Thoracic aorta endothelial cell (primary cell): Measurements from ENCODE around the gene TAPBPL. TPM values are rescaled to one million over a fixed set of nuclear protein-coding genes. Genes with fewer than 3 reads are reported as not detected.

ENCODE experiments used
- total RNA-seq: library from RNA; depleted of rRNA; stranded (reverse); fragments of >200 nt; gene quantifications from 2 replicates; pipeline ENCODE4 v1.2.3, GENCODE V29; 2012

The TAPBPL gene
- total RNA-seq: 5.5 and 8.3 TPM in 2 replicates

DNA sequence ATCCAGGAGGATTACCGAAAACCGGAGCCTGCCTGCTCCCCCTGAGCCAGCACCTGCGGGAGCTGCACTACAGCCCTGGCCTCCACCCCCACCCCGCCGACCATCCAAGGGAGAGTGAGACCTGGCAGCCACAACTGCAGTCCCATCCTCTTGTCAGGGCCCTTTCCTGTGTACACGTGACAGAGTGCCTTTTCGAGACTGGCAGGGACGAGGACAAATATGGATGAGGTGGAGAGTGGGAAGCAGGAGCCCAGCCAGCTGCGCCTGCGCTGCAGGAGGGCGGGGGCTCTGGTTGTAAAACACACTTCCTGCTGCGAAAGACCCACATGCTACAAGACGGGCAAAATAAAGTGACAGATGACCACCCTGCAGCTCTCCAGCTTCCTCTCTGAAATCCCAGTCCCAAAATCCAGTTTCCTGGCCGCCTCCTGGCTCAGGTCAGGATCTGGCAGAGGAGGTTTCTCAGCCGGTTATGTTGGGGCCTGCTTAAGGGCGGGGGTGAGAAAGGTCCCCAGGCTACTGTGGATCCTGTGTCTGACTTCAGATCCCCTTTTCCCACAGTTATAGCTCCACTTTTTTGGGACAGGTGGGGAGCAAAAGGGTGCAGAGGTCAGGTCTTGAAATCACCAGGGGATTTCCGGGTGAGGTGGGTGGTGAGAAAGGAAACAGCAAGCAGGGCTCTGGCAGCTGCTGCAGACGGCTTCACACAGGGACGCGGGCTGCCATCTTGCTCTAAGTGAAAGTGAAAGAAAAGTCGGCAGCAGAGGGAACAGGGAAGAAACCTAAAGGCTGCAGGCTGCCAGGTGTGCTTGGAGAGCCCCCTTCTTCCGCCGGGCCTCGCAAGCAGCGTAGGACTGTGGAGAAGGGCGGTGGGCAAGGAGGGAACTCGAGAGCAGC is at the start of gene TAPBPL:
Gene TAPBPL, plus strand, starts transcription at position 695 of the 897 bp plus-strand sequence. CDS start 207 bp downstream, outside the sequence.

GRCh38 chr12:6444704-6445688 is 6.8 kb upstream of the TAPBPL start, which contains the start of gene CD27:
Gene CD27 (plus strand): TSS chr12:6444955. CDS start chr12:6445096, 141 bp downstream.

GRCh38 chr12:6470375-6471163 is 18.7 kb downstream of the TAPBPL start, which contains the start of gene VAMP1:
Gene VAMP1 (minus strand): TSS chr12:6470677. CDS start chr12:6470531, 146 bp downstream.

DNA sequence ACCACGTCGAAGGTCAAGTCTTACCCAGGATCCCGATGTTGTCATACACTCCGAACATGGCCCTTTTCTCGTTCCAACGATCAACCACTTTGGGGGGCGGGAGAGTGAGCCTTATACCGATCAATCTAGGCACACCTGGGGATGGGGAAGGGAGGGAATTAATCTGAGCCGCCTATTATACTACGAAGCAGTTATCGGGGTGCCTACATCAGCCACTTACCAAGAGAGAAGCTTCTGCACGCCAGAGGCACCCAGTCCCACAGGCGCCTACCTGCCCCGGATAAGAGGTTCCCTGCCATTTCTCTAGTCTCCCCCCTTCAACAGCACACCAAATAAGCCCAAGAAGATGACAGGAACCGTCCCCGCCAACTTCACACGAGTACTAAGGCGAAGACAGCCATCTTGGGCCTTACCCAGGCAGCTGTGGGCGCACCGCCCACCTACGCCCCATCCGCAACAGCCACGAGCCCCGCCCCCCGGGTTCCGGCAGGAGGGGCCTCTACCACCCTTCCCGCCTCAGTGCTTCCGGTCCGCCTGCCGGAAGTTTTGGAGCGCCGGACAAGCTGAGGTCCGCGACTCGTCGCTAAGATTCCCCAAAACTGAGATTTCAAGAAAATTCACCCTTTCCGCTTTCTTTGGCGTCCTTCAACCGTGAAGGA is 41.1 kb downstream of the TAPBPL start, which contains the start of gene MRPL51:
Gene MRPL51, minus strand, starts transcription at position 425 of the 659 bp plus-strand sequence. Its CDS starts 126 bp downstream, at position 299.

DNA sequence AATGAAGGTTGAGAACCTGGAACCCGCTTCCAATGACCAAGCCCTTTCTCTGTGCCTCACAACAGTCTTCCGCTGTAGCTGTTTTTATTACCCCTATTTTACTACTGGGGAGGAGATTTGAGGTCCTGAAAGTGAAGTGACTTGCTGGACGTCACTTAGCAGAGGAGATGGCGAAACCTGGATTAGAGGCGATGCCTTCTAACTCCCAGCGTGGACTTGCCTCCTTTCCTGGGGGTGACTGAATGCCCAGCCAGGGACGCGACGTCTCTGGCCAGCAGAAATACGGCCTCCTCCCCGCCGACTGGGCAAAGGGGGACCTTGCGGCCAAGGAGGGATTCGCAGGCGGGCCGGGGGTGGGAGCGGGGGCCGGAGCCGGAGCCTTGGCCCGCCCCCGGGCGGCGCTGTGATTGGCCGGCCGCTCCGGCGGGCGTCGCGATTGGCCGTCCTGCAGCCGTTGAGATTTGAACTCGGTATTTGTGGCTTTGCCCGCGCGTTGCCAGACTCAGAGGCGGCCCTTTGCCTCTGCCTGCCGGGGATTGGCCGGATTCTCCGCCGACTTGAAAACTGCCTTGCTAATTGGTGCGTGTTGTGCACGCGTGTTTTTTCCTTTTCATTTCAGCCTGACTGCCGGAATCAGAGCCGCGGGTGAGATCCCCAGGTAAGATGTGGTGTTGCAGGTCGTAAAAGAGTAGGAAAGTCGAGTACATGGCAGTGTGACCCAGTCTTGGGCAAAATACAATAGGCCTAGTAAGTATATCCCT is 41.8 kb downstream of the TAPBPL start, which contains the start of gene NCAPD2:
Gene NCAPD2, plus strand, starts transcription at position 606 of the 761 bp plus-strand sequence. CDS start 997 bp downstream, outside the sequence.

Other genes with a start within 250 kb of the TAPBPL start
- 0.07 TPM in 1 of 2 replicates, not detected in the other for gene PLEKHG6, start 141.4 kb upstream of the TAPBPL start, total RNA-seq
- 132 and 141 TPM in 2 replicates for gene TNFRSF1A, start 110.0 kb upstream of the TAPBPL start, total RNA-seq
- 0.22 TPM in 1 of 2 replicates, not detected in the other for gene SCNN1A, start 76.5 kb upstream of the TAPBPL start, total RNA-seq
- gene LTBR, start 67.9 kb upstream of the TAPBPL start, total RNA-seq: 81.8 and 82.4 TPM in 2 replicates
- not detected in 2 replicates for gene CD27, start 7.1 kb upstream of the TAPBPL start, total RNA-seq
- 2.4 and 2.9 TPM in 2 replicates for gene VAMP1, start 18.6 kb downstream of the TAPBPL start, total RNA-seq
- gene MRPL51, start 41.2 kb downstream of the TAPBPL start, total RNA-seq: 115 and 145 TPM in 2 replicates
- gene NCAPD2, start 42.1 kb downstream of the TAPBPL start, total RNA-seq: 82.7 and 119 TPM in 2 replicates
- 6,676 and 6,710 TPM in 2 replicates for gene GAPDH, start 82.5 kb downstream of the TAPBPL start, total RNA-seq
- 6.3 and 7.6 TPM in 2 replicates for gene IFFO1, start 104.0 kb downstream of the TAPBPL start, total RNA-seq
- 47.5 and 52.7 TPM in 2 replicates for gene NOP2, start 116.2 kb downstream of the TAPBPL start, total RNA-seq
- gene CHD4, start 155.3 kb downstream of the TAPBPL start, total RNA-seq: 222 and 230 TPM in 2 replicates
- gene LPAR5, start 183.9 kb downstream of the TAPBPL start, total RNA-seq: 0.13 TPM in 1 of 2 replicates, not detected in the other
- gene ACRBP, start 195.4 kb downstream of the TAPBPL start, total RNA-seq: 0.50 and 0.53 TPM in 2 replicates
- 30.1 and 35.0 TPM in 2 replicates for gene ING4, start 211.1 kb downstream of the TAPBPL start, total RNA-seq
- gene ZNF384, start 237.3 kb downstream of the TAPBPL start, total RNA-seq: 27.0 and 28.2 TPM in 2 replicates
- gene PIANP, start 248.8 kb downstream of the TAPBPL start, total RNA-seq: 0.13 TPM in 1 of 2 replicates, not detected in the other